CD14-positive monocyte (primary cell): Measurements from ENCODE around the gene COL4A2. TPM values are rescaled to one million over a fixed set of nuclear protein-coding genes. Genes with fewer than 3 reads are reported as not detected.

Experiments used
- DNase-seq, 3 donors: peaks; one replicate each; pipeline ENCODE4 v3.0.0-alpha.2; 2011 to 2022
- H2AFZ ChIP-seq: 2 replicates; pipeline ENCODE4 v1.6.0; 2012; ENCODE audit warnings: mild to moderate bottlenecking, low read depth, low read length, inconsistent platforms; ENCODE audit not compliant: insufficient read depth, poor library complexity, severe bottlenecking
- H3K27ac ChIP-seq, 2 donors: 1 replicate in 1 of 2; 2 replicates in 1 of 2; pipeline ENCODE4 v1.5.1; 2012 to 2013; ENCODE audit warnings: low read length in 2 of 2, control low read depth in 1 of 2, inconsistent platforms in 1 of 2, low read depth in 1 of 2, mild to moderate bottlenecking in 1 of 2
- H3K27me3 ChIP-seq, 2 donors: one replicate each; pipeline versions ENCODE4 v1.6.0 to v1.6.1; 2011 to 2013; ENCODE audit warnings: low read length in 2 of 2; ENCODE audit not compliant: control insufficient read depth in 2 of 2, insufficient read depth in 2 of 2
- H3K36me3 ChIP-seq, 2 donors: replicated peaks in 1 of 2; 1 replicate in 1 of 2; 2 replicates in 1 of 2; pipeline versions ENCODE4 v1.5.1 to v1.6.1; 2012 to 2013; ENCODE audit warnings: low read length in 2 of 2, control low read depth in 1 of 2, inconsistent platforms in 1 of 2, mild to moderate bottlenecking in 1 of 2; ENCODE audit not compliant: insufficient read depth in 2 of 2, control insufficient read depth in 1 of 2
- H3K4me1 ChIP-seq, 2 donors: 1 replicate in 1 of 2; 2 replicates in 1 of 2; pipeline versions ENCODE4 v1.5.1 to v1.6.1; 2012 to 2013; ENCODE audit warnings: low read length in 2 of 2, control low read depth in 1 of 2, inconsistent platforms in 1 of 2, mild to moderate bottlenecking in 1 of 2, moderate library complexity in 1 of 2; ENCODE audit not compliant: insufficient read depth in 2 of 2, control insufficient read depth in 1 of 2
- H3K4me2 ChIP-seq: replicated peaks from 2 replicates; pipeline ENCODE3; 2012; ENCODE audit warnings: low read length, moderate library complexity, mild to moderate bottlenecking; ENCODE audit not compliant: poor library complexity, severe bottlenecking; ENCODE audit errors: extremely low read depth
- H3K4me3 ChIP-seq, 3 experiments: fragments of 200-600 bp in 1 of 3; sonication (generic) in 1 of 3; replicated peaks in 1 of 3; 1 replicate in 2 of 3; 2 replicates in 1 of 3; pipeline ENCODE4 v1.5.1; 2011 to 2013; ENCODE audit warnings: low read length in 3 of 3, mild to moderate bottlenecking in 3 of 3, control low read depth in 2 of 3, low read depth in 2 of 3, inconsistent platforms in 1 of 3, moderate library complexity in 1 of 3
- H3K79me2 ChIP-seq: 2 replicates; pipeline ENCODE4 v1.6.0; 2012; ENCODE audit warnings: mild to moderate bottlenecking, control low read depth, inconsistent platforms, low read length, moderate library complexity; ENCODE audit not compliant: insufficient read depth
- H3K9ac ChIP-seq: 2 replicates; pipeline ENCODE4 v1.6.0; 2017; ENCODE audit warnings: low read length, mild to moderate bottlenecking; ENCODE audit not compliant: insufficient read depth, poor library complexity, severe bottlenecking
- H3K9me3 ChIP-seq, 2 donors: replicated peaks in 1 of 2; 1 replicate in 1 of 2; 2 replicates in 1 of 2; pipeline versions ENCODE4 v1.5.1 to v1.6.1; 2012 to 2013; ENCODE audit warnings: low read length in 2 of 2, control low read depth in 1 of 2; ENCODE audit not compliant: control insufficient read depth in 1 of 2, insufficient read depth in 1 of 2
- H4K20me1 ChIP-seq: 2 replicates; pipeline ENCODE4 v1.6.0; 2012; ENCODE audit warnings: mild to moderate bottlenecking, low read length, control low read depth, moderate library complexity; ENCODE audit not compliant: insufficient read depth
- H3K27ac Mint-ChIP-seq, 7 donors: one replicate each; pipeline ENCODE4 v1.8.0; 2020; ENCODE audit warnings: mild to moderate bottlenecking in 7 of 7, mixed read lengths in 7 of 7, moderate library complexity in 6 of 7, inconsistent platforms in 2 of 7
- H3K27me3 Mint-ChIP-seq, 3 donors: one replicate each; pipeline ENCODE4 v1.8.0; 2021 to 2022; ENCODE audit warnings: low read depth in 3 of 3, mild to moderate bottlenecking in 3 of 3, mixed read lengths in 3 of 3, moderate library complexity in 3 of 3, inconsistent platforms in 1 of 3
- H3K36me3 Mint-ChIP-seq, 2 donors: one replicate each; pipeline ENCODE4 v1.8.0; 2020; ENCODE audit warnings: mixed read lengths in 2 of 2, inconsistent platforms in 1 of 2, mild to moderate bottlenecking in 1 of 2
- H3K4me1 Mint-ChIP-seq: one replicate; pipeline ENCODE4 v1.8.0; 2020; ENCODE audit warnings: mild to moderate bottlenecking, mixed read lengths
- H3K4me3 Mint-ChIP-seq, 2 donors: one replicate each; pipeline ENCODE4 v1.8.0; 2020; ENCODE audit warnings: mild to moderate bottlenecking in 2 of 2, mixed read lengths in 2 of 2, moderate library complexity in 1 of 2
- H3K9me3 Mint-ChIP-seq, 7 donors: one replicate each; pipeline ENCODE4 v1.8.0; 2020 to 2022; ENCODE audit warnings: mixed read lengths in 7 of 7, mild to moderate bottlenecking in 6 of 7, moderate library complexity in 6 of 7, inconsistent platforms in 2 of 7
- WGBS: methylation state at CpG from one replicate; pipeline ENCODE4 v1.1.5; 2013; ENCODE audit warnings: missing lambda C conversion rate; ENCODE audit not compliant: insufficient coverage; 5-methylcytosine and 5-hydroxymethylcytosine counted together
- intact Hi-C, 2 donors: fragments of 100-400 bp; cut with micrococcal nuclease; formaldehyde crosslinking; loops; one replicate each; pipeline versions ENCODE4 v1.15.0 to v1.15.1; 2023
- polyA plus RNA-seq, 3 donors: library from polyadenylated mRNA; depleted of rRNA in 1 of 3; unstranded in 2 of 3; stranded (reverse) in 1 of 3; fragments of 300-500 nt in 2 of 3; fragments of >200 nt in 1 of 3; fragmentation: Illumina TruSeq in 2 of 3; gene quantifications; 1 replicate in 2 of 3; 2 replicates in 1 of 3; pipeline ENCODE4 v1.2.3, GENCODE V29; 2012 to 2021
- TF ChIP-seq, protein P1 (sequence below): fragments of 200-600 bp; IDR thresholded peaks from one replicate; pipeline ENCODE4 v1.8.0; 2022; ENCODE audit warnings: antibody characterized with exemption, mild to moderate bottlenecking

The COL4A2 gene
- polyA plus RNA-seq, 3 donors: not detected

DNA sequence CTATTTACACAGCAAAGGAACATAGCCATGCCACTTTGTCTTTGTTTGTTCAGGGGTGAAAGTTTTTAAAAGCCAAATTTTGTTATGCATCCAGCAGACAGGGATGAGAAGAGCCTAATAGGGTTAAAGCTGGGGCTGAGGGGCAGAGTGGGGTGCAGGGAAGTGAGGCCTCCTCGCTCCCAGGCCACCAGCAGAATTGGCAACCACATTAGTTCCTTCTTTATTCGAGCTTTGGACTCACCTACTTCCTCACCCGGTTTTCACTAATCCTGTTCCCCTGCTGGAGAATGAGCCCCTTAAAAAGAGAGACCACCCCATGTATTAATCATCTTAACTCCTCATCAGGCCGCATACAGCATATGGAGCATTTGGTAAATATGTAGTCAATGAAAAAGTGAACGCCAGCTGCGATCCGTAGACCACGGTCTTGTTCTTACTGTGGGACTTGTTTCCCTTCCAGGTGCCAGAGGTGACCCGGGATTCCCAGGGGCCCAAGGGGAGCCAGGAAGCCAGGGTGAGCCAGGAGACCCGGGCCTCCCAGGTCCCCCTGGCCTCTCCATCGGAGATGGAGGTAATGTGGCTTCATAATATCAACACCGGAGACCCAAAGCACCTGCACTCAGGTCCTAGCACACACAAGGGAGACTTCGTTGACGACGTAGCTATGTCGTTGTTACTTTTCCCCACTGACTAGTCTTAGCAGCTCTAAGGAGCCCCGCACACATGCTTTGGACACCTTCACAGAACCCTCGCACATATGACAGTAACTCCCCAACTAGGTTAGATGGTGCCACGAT lies 142.3 kb downstream of the COL4A2 start:
- Histone ChIP-seq H3K4me1 (no peaks in the 10 kb centered on the region), H3K9ac (no peak overlapping the region), H2AFZ (no peak overlapping the region), H3K79me2 (no peaks in the 10 kb centered on the region), H3K9me3 (no peaks in the 10 kb centered on the region), H3K4me2 (no peak overlapping the region), H4K20me1 (no peaks in the 10 kb centered on the region), H3K36me3 (no peaks in the 10 kb centered on the region), H3K27me3 (peaks cover 0 to 4% of the 10 kb centered on the region in 2 donors), H3K27ac (no peak overlapping the region), H3K4me3 (no peak overlapping the region)
- intact Hi-C loops: loop anchor here in 1 of 2 donors (10.0 kb wide), 1 partner anchor 365 kb away; no protein-coding TSS in a partner anchor
- TF ChIP-seq, protein P1, sequence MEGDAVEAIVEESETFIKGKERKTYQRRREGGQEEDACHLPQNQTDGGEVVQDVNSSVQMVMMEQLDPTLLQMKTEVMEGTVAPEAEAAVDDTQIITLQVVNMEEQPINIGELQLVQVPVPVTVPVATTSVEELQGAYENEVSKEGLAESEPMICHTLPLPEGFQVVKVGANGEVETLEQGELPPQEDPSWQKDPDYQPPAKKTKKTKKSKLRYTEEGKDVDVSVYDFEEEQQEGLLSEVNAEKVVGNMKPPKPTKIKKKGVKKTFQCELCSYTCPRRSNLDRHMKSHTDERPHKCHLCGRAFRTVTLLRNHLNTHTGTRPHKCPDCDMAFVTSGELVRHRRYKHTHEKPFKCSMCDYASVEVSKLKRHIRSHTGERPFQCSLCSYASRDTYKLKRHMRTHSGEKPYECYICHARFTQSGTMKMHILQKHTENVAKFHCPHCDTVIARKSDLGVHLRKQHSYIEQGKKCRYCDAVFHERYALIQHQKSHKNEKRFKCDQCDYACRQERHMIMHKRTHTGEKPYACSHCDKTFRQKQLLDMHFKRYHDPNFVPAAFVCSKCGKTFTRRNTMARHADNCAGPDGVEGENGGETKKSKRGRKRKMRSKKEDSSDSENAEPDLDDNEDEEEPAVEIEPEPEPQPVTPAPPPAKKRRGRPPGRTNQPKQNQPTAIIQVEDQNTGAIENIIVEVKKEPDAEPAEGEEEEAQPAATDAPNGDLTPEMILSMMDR: no peak
- Mint-ChIP-seq H3K9me3 (peaks cover 0 to 1% (median 0%) of the 10 kb centered on the region in 7 donors), H3K4me1 (peaks cover 6% of the 10 kb centered on the region), H3K27me3 (peaks cover 7 to 17% (median 9%) of the 10 kb centered on the region in 3 donors), H3K36me3 (no peaks in the 10 kb centered on the region), H3K27ac (peak overlapping the region in 1 of 7 donors; percentile 66), H3K4me3 (no peak overlapping the region)
- DNase-seq: no peak
- WGBS: 88% methylated on average over 7 of the region's 19 CpGs

DNA sequence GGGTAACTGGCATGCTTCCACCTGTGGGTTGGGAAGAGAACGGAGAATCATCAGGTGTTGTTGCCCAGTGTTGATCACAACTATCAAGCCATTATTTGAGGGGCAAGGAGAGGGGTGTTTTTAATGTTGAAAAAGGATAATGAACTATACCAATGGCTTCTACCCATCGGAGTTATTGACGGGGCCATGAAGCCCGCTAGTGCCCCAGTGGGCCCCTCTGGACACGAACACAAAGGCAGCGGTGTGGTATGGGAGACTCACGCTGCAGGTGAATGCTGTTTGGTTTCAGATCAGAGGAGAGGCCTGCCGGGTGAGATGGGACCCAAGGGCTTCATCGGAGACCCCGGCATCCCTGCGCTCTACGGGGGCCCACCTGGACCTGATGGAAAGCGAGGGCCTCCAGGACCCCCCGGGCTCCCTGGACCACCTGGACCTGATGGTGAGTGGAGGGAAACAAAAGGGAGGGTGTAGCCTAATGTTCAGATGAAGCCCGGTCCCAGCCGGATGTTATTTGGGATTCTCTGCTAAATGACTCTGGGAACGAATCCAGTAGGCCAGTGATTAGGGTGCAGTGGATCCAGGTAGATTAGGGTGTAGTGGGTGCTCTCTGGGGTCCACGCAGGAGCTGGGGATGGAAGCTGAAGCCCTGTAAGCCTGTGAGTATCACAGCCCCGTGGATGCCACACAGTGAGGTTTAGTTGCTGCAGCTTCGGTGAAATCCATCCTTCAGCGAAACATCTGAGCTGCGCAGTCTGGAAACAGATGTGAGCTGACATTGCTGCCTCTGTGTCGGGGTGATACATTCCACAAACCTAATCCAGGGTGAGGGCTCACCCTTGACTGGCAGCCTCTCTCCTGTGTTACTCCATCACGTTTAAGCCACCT lies 143.2 kb downstream of the COL4A2 start:
- H3K4me3 ChIP-seq: no peak overlapping the region
- TF ChIP-seq, protein P1: no peak
- H3K36me3 ChIP-seq: no peaks in the 10 kb centered on the region
- Mint-ChIP-seq H3K4me3 (no peak overlapping the region), H3K4me1 (peaks cover 1% of the 10 kb centered on the region), H3K27ac (peak overlapping the region in 1 of 7 donors; percentile 66), H3K27me3 (peaks cover 4 to 14% (median 14%) of the 10 kb centered on the region in 3 donors), H3K9me3 (peaks cover 0 to 1% (median 0%) of the 10 kb centered on the region in 7 donors), H3K36me3 (no peaks in the 10 kb centered on the region)
- intact Hi-C loops: loop anchor here in 1 of 2 donors (10.0 kb wide), 1 partner anchor 365 kb away; no protein-coding TSS in a partner anchor
- no peak overlapping the region for H2AFZ ChIP-seq
- H3K9ac ChIP-seq: no peak overlapping the region
- H3K4me1 ChIP-seq: no peaks in the 10 kb centered on the region
- no peak overlapping the region for H3K27ac ChIP-seq
- DNase-seq: no peak
- H3K27me3 ChIP-seq: peaks cover 0 to 4% of the 10 kb centered on the region in 2 donors
- H3K4me2 ChIP-seq: no peak overlapping the region
- no peaks in the 10 kb centered on the region for H3K79me2 ChIP-seq
- 97% methylated on average over 23 of the region's 24 CpGs for WGBS
- no peaks in the 10 kb centered on the region for H4K20me1 ChIP-seq
- no peaks in the 10 kb centered on the region for H3K9me3 ChIP-seq
